NCI-H2081 treated with DMSO at 0.1 percent for 48 hours (cell line): ENCODE data around the gene RPS23.
"Not testable (repeated sequence)": the region's sequence is repeated elsewhere in the genome, so short reads cannot be mapped to it uniquely, and the experiment has no call there.

ENCODE experiments used
- DNase-seq: peaks from one replicate; lab custom pipeline; 2025; lab: John Stamatoyannopoulos, UW

Gene RPS23

DNA sequence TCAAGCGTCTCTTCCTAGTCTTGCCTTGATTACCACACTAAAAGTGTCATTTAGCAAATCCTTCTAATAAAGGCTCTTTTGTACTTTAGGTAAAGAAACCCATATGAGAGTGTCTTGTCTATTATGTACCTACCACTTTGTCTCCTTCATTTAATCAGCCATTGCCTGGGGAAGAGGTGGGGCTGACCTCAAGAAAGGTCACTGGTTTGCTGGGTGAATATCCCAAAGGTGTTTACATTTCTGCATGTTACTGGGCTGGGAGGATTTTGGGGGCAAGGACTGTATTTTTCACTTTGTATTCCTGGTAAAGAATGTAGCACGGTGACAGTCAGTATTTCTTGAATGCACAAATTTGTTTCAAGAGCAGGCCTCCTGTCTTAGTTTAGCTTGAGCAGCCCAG lies 11.9 kb upstream of the RPS23 start:
- no peak for DNase-seq

DNA sequence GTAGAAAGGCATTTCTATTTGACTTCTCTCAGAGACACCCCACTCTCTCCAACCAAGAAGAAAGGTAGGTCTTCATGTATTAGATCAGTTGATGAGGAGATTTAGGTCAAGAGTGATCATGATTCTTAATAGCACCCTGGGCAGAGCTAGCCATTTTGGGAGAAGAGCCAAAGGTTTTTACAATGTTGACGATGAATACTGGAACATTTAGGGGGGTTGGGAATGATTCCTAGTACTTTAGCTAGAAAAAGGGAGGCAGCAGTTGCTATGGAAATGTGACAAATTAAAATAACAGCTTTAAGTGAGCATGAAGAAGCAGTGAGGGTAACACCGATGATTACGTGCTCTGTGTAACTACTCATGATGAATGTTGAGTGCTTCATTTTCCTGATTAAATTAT lies 9.5 kb upstream of the RPS23 start:
- no peak for DNase-seq

- no peak for DNase-seq
These were observed 7.1 kb upstream of the RPS23 start for GRCh38 chr5:82285206-82285605.

- DNase-seq = no peak
These were observed 5.7 kb upstream of the RPS23 start for GRCh38 chr5:82283893-82284292.

- no peak for DNase-seq
These were observed 687 bp upstream of the RPS23 start for GRCh38 chr5:82278711-82279370.

DNA sequence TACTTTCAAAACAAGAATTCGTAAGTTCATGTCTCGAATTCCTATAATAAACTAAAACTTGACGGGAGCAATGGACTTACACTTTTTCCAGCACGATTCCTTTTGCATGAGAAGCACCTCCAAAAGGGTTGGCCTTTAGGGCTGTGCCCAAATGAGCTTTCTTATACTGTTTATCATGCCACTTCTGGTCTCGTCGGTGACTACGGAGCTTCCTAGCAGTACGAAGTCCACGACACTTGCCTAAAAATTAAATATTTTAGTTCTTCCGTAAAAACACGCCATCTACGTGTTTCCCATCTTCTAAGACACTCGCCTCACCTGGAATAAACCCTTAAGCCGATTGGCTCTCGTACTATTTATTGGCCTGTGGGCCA lies 554 bp downstream of the RPS23 start:
- no peak for DNase-seq

- no peak for DNase-seq
These were observed 1.1 kb downstream of the RPS23 start for GRCh38 chr5:82276800-82277612.

DNA sequence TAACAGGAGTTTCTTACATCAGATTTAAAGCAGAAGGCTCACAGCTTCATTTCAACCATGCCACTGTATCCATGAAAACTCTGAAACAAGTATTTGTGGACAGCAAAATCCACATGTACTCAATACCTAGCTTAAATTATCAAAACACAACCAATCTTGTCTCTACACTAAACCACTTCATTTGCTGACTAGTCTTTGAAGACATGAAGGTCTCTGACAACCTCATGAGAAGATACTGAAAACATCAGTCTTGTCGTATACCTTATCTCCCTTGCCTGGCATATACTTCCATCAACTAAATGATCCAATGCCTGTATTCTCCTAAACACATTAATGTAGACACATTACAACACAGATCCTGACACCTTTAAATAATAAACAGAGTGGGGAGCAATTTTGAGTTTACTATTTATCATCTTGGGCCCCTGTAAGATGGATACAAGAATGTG lies 2.9 kb downstream of the RPS23 start:
- no peak for DNase-seq

DNA sequence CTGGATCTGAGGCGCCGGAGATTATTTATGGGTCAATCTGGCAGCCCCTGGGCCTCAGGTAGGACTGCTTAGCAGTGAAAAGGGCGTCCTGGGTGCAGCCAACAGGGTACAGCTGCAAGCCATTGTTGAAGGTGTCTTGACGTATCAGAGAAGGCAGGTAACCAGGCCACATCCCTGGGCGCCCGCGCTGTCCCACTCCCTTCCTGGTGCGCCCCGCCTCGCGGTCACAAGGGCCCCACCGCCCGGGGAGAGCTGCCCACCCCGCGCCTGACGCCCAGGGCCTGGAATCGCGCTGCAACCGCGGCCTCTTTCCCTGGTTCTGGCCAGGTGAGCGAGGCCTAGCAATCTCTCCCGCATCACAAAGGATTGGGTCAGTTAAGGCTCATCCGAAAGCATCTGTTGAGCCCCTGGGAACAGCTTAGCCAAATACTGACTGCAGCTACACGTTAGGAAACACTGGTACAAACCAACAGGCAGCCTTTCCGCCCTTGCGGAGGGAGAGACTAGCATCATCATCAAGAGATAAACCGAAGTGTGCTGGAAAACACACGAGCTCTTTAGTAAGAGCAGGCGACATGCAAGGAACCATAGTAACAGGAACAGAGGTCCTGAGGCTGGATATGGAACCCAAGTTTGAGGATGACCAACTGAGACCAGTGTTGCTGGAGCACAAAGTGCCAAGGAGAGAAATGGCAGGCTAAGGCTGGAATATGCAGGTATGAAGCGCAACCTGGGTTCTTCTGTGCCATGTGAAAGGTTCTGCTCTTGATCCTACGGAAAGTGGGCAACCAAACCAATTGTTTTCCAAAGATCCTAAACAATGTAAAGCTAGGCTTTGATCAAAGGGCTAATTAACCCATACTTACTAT lies 3.6 kb downstream of the RPS23 start:
- no peak for DNase-seq

DNA sequence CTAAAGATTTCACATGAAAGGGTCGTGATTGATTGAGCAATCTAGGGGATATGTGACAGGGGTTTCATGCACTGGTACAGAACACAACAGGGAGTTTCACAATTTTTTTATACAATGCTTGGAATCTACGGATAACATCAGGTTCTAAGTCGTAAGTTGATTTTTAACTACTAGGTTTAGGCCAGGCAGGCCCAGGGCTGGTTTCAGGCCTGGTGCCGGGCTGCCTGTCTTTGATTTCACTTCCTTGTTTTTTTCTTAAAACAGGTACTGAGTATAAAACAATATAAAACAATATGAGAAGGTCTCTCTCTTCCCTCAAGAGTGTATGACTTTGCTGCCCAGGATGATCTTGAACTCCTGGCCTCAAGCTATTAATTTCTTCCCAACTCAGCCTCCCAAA lies 4.7 kb downstream of the RPS23 start:
- not testable (repeated sequence) for DNase-seq

GRCh38 chr5:82272571-82273356 lies 5.4 kb downstream of the RPS23 start:
- DNase-seq = not testable (repeated sequence)

GRCh38 chr5:82269363-82269762 lies 8.8 kb downstream of the RPS23 start:
- not testable (repeated sequence) for DNase-seq

GRCh38 chr5:82267297-82267933 lies 10.7 kb downstream of the RPS23 start:
- not testable (repeated sequence) for DNase-seq

DNA sequence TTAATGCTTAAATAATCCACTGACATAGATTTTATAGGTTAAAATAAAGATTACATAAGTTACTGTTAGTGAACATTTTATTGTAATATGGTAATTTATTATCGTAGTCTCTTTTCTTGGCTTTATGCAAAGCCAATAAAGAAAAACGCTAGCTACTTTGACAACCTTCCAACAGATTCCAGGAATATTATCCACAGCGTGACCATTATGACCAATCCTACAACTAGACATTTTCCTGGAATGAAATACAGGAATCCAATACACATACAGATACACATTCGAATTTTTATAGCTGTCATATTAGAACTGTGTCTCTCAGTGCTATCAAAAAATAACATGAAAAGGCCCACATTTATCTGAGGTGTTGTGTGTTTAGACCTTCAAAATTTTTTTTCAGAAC lies 13.1 kb downstream of the RPS23 start:
- DNase-seq = no peak

DNA sequence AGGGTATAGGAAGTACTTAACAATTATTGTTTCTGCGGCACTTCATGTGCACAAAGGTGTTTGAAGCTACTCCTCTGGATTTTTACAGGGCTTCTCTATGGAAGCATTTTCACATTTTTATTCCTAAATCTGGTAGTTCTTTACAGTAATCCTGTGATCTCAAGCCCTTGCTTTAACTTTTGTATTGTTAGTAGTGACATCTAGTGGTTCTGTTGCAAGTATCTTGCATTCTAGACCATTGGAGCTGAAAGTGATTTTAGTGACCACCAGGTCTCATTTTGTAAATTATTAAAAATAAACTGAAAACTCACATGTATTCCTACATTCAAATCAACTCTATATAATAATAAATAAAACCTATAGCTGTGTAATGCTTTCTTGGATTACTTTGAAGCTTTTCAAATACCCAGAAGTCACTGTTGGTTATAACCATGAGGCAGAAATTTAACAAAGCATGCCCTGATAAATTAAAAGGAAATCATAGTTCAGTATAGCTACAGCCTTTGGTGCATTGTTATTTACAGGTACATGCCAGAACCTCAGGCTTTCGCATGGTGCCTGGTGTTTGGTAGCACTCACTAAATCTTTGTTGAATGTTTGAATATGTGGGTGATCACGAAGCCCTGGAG lies 18.9 kb downstream of the RPS23 start:
- DNase-seq = no peak

- no peak for DNase-seq
These were observed 20.4 kb downstream of the RPS23 start for GRCh38 chr5:82257729-82258128.

- DNase-seq = no peak
These were observed 20.9 kb downstream of the RPS23 start for GRCh38 chr5:82257247-82257646.

DNA sequence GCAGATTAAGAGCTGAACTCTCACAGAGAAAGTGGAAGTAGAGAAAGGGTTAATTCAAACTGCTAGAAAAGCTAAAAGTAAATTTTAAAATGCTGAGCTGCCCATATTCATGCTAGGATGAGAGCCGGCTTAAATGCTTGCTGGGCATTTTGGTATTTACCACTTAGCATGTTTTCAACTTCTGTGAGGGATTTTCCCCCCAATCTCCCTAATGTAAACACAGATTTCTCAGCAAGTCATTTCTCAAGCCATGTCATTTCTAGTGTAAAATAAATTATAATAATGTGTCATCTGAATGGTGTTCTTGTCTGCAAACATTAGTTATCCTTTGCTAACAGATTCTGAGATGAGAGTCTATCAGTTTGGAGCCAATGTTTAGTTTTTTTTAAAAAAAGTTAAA lies 22.3 kb downstream of the RPS23 start:
- no peak for DNase-seq

GRCh38 chr5:82252744-82253143 lies 25.4 kb downstream of the RPS23 start:
- no peak for DNase-seq

GRCh38 chr5:82246960-82247574 lies 31.1 kb downstream of the RPS23 start:
- DNase-seq = no peak
